SK-N-SH (cell line): ENCODE data around the gene FLAD1. TPM values are rescaled to one million over a fixed set of nuclear protein-coding genes. Genes with fewer than 3 reads are reported as not detected.
A peak's percentile ranks its signal among the peaks of the same experiment; 100 is the strongest.

Source experiments
- CTCF ChIA-PET: fragments of 300-600, 350-600 bp; formaldehyde crosslinking; extraction: SDS; loops from one replicate; lab custom pipeline; 2021; lab: Yijun Ruan, JAX
- POLR2A ChIA-PET: fragments of 350-600 bp; sonication (Branson Sonifier 250); formaldehyde crosslinking; extraction: SDS; loops from one replicate; lab custom pipeline; 2020; ENCODE audit warnings: antibody characterized with exemption, inconsistent platforms; lab: Yijun Ruan, JAX
- DNase-seq: peaks from one replicate; pipeline ENCODE4 v3.0.0; 2012
- H2AFZ ChIP-seq: fragments of 200-600 bp; sonication (generic); 2 replicates; pipeline ENCODE4 v1.8.1; 2016; ENCODE audit warnings: antibody characterized with exemption, mild to moderate bottlenecking, low read depth
- H3F3A ChIP-seq: fragments of 200-600 bp; sonication (generic); replicated peaks from 2 replicates; pipeline ENCODE3; 2016; ENCODE audit warnings: antibody characterized with exemption, mild to moderate bottlenecking; ENCODE audit not compliant: insufficient read depth
- H3K27ac ChIP-seq, 2 experiments: fragments of 200-500 bp in 1 of 2; fragments of 200-600 bp in 1 of 2; sonication (Bioruptor generic) in 1 of 2; sonication (generic), shearing (Covaris generic) in 1 of 2; 2 replicates each; pipeline versions ENCODE4 v1.5.1 to v1.6.1; 2014 to 2016; ENCODE audit warnings: low read depth in 2 of 2, inconsistent platforms in 1 of 2, low read length in 1 of 2, mild to moderate bottlenecking in 1 of 2, mixed read lengths in 1 of 2
- H3K27me3 ChIP-seq: fragments of 200-600 bp; sonication (generic), shearing (Covaris generic); 2 replicates; pipeline ENCODE4 v1.6.1; 2016; ENCODE audit warnings: mixed run types; ENCODE audit not compliant: insufficient read depth
- H3K36me3 ChIP-seq, 2 experiments: fragments of 200-500 bp in 1 of 2; fragments of 200-600 bp in 1 of 2; sonication (Bioruptor generic) in 1 of 2; sonication (generic) in 1 of 2; replicated peaks in 1 of 2; 2 replicates each; pipeline versions ENCODE3 to v1.5.1; 2014 to 2016; ENCODE audit warnings: low read length in 1 of 2, mild to moderate bottlenecking in 1 of 2; ENCODE audit not compliant: insufficient read depth in 2 of 2, control insufficient read depth in 1 of 2
- H3K4me1 ChIP-seq, 2 experiments: fragments of 200-500 bp in 1 of 2; fragments of 200-600 bp in 1 of 2; sonication (Bioruptor generic) in 1 of 2; sonication (generic), shearing (Covaris generic) in 1 of 2; 2 replicates each; pipeline versions ENCODE4 v1.5.1 to v1.6.1; 2014 to 2016; ENCODE audit warnings: low read depth in 1 of 2, low read length in 1 of 2, mixed run types in 1 of 2; ENCODE audit not compliant: insufficient read depth in 2 of 2, control insufficient read depth in 1 of 2
- H3K4me2 ChIP-seq: fragments of 200-600 bp; sonication (generic), shearing (Covaris generic); 2 replicates; pipeline ENCODE4 v1.6.1; 2017; ENCODE audit warnings: mixed run types
- H3K4me3 ChIP-seq, 2 experiments: fragments of 200-500 bp in 1 of 2; fragments of 200-600 bp in 1 of 2; sonication (Bioruptor generic) in 1 of 2; sonication (generic), shearing (Covaris generic) in 1 of 2; 2 replicates each; pipeline versions ENCODE4 v1.5.1 to v1.8.1; 2014 to 2016; ENCODE audit warnings: low read depth in 2 of 2, inconsistent platforms in 1 of 2, low read length in 1 of 2, mild to moderate bottlenecking in 1 of 2, mixed read lengths in 1 of 2, moderate library complexity in 1 of 2
- H3K79me2 ChIP-seq: fragments of 200-600 bp; sonication (generic); 2 replicates; pipeline ENCODE4 v1.8.1; 2017; ENCODE audit warnings: mild to moderate bottlenecking; ENCODE audit not compliant: insufficient read depth
- H3K9ac ChIP-seq: fragments of 200-600 bp; sonication (generic); 2 replicates; pipeline ENCODE4 v1.6.1; 2017; ENCODE audit warnings: mixed run types
- H3K9me2 ChIP-seq: fragments of 200-600 bp; sonication (generic); 2 replicates; pipeline ENCODE4 v1.6.1; 2017; ENCODE audit warnings: mixed run types
- H3K9me3 ChIP-seq: fragments of 200-600 bp; sonication (generic); 2 replicates; pipeline ENCODE4 v1.6.1; 2017; ENCODE audit warnings: mixed run types, mild to moderate bottlenecking, moderate library complexity
- H4K20me1 ChIP-seq: fragments of 200-600 bp; sonication (generic); 2 replicates; pipeline ENCODE4 v1.6.1; 2017; ENCODE audit warnings: mild to moderate bottlenecking, mixed run types; ENCODE audit not compliant: insufficient read depth
- CHD2 ChIP-seq: fragments of 150-350 bp; IDR thresholded peaks from 2 replicates; pipeline ENCODE4 v1.6.1; 2018; ENCODE audit warnings: low read length; ENCODE audit not compliant: partially characterized antibody
- CTCF ChIP-seq: fragments of 200-600 bp; sonication (generic); IDR thresholded peaks from 2 replicates; pipeline ENCODE4 v1.6.1; 2017; ENCODE audit warnings: antibody characterized with exemption, mild to moderate bottlenecking, moderate library complexity
- ELF1 ChIP-seq: IDR thresholded peaks from 2 replicates; pipeline ENCODE4 v1.4.0; 2012
- FOSL2 ChIP-seq: IDR thresholded peaks from 2 replicates; pipeline ENCODE4 v1.4.0; 2012; ENCODE audit warnings: low read depth, mild to moderate bottlenecking, moderate library complexity, borderline replicate concordance
- GABPA ChIP-seq: IDR thresholded peaks from 2 replicates; pipeline ENCODE4 v1.4.0; 2012; ENCODE audit warnings: low read depth, mild to moderate bottlenecking
- MXI1 ChIP-seq: IDR thresholded peaks from 2 replicates; pipeline ENCODE4 v1.6.1; 2012; ENCODE audit warnings: mild to moderate bottlenecking, low read depth, low read length, improper control_type of control experiment
- NRF1 ChIP-seq: IDR thresholded peaks from 2 replicates; pipeline ENCODE4 v1.6.1; 2012; ENCODE audit warnings: low read depth, mild to moderate bottlenecking, low read length
- PBX3 ChIP-seq: IDR thresholded peaks from 2 replicates; pipeline ENCODE4; 2012
- POLR2AphosphoS5 ChIP-seq: IDR thresholded peaks from 2 replicates; pipeline ENCODE4 v1.6.1; 2012; ENCODE audit warnings: low read depth, low read length
- RFX5 ChIP-seq: IDR thresholded peaks from 2 replicates; pipeline ENCODE4 v1.6.1; 2012; ENCODE audit warnings: mild to moderate bottlenecking, improper control_type of control experiment, low read length
- SIN3A ChIP-seq: IDR thresholded peaks from 2 replicates; pipeline ENCODE4 v1.6.1; 2012; ENCODE audit warnings: low read depth, mild to moderate bottlenecking, low read length, moderate library complexity, borderline replicate concordance
- TAF1 ChIP-seq: IDR thresholded peaks from 2 replicates; pipeline ENCODE4 v1.6.1; 2012; ENCODE audit warnings: low read depth, mild to moderate bottlenecking, low read length, moderate library complexity, borderline replicate concordance
- TCF12 ChIP-seq: IDR thresholded peaks from 2 replicates; pipeline ENCODE4 v1.4.0; 2012
- TEAD4 ChIP-seq: IDR thresholded peaks from 2 replicates; pipeline ENCODE4 v1.4.0; 2012; ENCODE audit warnings: mild to moderate bottlenecking, borderline replicate concordance; ENCODE audit not compliant: insufficient read depth
- WGBS: methylation state at CpG from one replicate; pipeline ENCODE4 v1.1.6; 2017; ENCODE audit warnings: low lambda C conversion rate; 5-methylcytosine and 5-hydroxymethylcytosine counted together
- polyA plus RNA-seq, 3 experiments: library from polyadenylated mRNA; depleted of rRNA; stranded (reverse); fragments of >200 nt; gene quantifications; 2 replicates each; pipeline ENCODE4 v1.2.3, GENCODE V29; 2012
- TF ChIP-seq, protein P1 (sequence below): IDR thresholded peaks from 2 replicates; pipeline ENCODE4 v1.4.0; 2012; ENCODE audit warnings: low read depth
- TF ChIP-seq, protein P2 (sequence below): IDR thresholded peaks from 2 replicates; pipeline ENCODE4 v1.6.1; 2012; ENCODE audit warnings: mild to moderate bottlenecking, low read depth, low read length, moderate library complexity
- TF ChIP-seq, protein P3 (sequence below): fragments of 150-350 bp; IDR thresholded peaks from 2 replicates; pipeline ENCODE4 v1.6.1; 2016; ENCODE audit warnings: mild to moderate bottlenecking, low read depth, low read length

FLAD1 gene
- polyA plus RNA-seq, 1 of the 3 experiments (the other 2 are of a cell fraction): 50.8 TPM

DNA sequence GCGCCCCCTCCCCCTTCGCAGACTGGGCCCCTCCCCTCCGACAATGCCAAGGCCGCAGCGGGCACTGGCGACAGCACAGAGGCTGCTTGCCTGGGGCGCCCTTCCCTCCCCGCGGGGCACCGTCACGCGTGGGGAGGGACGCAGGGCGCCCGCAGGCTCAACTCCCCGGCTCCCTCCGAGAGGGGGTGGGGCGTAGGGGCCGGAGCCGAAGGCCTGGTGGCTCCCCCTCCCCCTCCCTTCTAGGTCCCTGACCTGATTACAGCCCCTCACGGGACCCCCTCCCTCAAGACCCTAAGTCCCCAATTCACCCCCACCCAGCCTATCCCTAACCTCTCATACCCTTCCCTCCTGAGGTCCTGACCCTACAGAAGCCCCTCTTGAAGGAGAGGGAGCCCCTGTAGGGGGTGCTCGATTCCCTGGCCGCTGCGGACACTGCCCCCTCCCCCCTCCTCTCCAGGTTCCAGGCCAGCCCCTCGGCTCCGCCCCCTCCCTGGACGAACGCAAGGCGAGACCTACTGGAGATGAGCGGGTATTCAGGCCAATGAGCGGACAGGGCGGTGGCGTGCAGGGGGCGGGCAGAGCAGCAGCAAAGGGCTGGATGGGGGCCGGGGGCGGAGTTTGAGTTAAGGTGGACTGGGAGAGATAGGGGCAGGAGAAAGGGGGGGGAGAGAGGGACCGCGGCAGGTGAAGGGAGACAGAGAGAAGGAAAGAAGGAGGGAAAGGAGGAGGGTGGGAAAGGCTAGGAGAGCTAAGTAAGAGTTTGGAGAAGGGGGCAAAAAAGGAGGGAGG, 18.7 kb downstream of the FLAD1 start:
- Histone ChIP-seq H2AFZ (peak overlapping the region; percentile 59; the same call in 1 of the 2 replicates), H3K9me2 (no peaks in the 10 kb centered on the region), H3K79me2 (peaks cover 35% of the 10 kb centered on the region), H3F3A (peaks cover 27% of the 10 kb centered on the region), H3K9ac (peak overlapping the region; percentile 76), H3K4me2 (peak overlapping the region; percentile 96), H3K27me3 (no peaks in the 10 kb centered on the region), H3K9me3 (no peaks in the 10 kb centered on the region), H4K20me1 (no peaks in the 10 kb centered on the region), H3K4me1 (peaks cover 19 to 33% of the 10 kb centered on the region in 2 experiments), H3K36me3 (peaks cover 0 to 5% of the 10 kb centered on the region in 2 experiments), H3K4me3 (peak overlapping the region; percentile 57 to 71), H3K27ac (peak overlapping the region; percentile 92 to 96)
- TF ChIP-seq SIN3A (peak; percentile 21; the same call in 1 of the 2 replicates), CTCF (peak; percentile 69), CHD2 (peak; percentile 90), PBX3 (peak; percentile 98), MXI1 (peak; percentile 69), POLR2AphosphoS5 (peak; percentile 41; the same call in 1 of the 2 replicates), FOSL2 (no peak), TEAD4 (no peak), RFX5 (no peak), TCF12 (0 out of 2 replicates have a peak, but pooled peaks have one; percentile 4), TAF1 (peak; percentile 50; the same call in 1 of the 2 replicates), ELF1 (peak; percentile 25), GABPA (0 out of 2 replicates have a peak, but pooled peaks have one; percentile 22), NRF1 (no peak)
- TF ChIP-seq, protein P1, sequence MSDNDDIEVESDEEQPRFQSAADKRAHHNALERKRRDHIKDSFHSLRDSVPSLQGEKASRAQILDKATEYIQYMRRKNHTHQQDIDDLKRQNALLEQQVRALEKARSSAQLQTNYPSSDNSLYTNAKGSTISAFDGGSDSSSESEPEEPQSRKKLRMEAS: peak; percentile 4; the same call in 1 of the 2 replicates
- TF ChIP-seq, protein P2, sequence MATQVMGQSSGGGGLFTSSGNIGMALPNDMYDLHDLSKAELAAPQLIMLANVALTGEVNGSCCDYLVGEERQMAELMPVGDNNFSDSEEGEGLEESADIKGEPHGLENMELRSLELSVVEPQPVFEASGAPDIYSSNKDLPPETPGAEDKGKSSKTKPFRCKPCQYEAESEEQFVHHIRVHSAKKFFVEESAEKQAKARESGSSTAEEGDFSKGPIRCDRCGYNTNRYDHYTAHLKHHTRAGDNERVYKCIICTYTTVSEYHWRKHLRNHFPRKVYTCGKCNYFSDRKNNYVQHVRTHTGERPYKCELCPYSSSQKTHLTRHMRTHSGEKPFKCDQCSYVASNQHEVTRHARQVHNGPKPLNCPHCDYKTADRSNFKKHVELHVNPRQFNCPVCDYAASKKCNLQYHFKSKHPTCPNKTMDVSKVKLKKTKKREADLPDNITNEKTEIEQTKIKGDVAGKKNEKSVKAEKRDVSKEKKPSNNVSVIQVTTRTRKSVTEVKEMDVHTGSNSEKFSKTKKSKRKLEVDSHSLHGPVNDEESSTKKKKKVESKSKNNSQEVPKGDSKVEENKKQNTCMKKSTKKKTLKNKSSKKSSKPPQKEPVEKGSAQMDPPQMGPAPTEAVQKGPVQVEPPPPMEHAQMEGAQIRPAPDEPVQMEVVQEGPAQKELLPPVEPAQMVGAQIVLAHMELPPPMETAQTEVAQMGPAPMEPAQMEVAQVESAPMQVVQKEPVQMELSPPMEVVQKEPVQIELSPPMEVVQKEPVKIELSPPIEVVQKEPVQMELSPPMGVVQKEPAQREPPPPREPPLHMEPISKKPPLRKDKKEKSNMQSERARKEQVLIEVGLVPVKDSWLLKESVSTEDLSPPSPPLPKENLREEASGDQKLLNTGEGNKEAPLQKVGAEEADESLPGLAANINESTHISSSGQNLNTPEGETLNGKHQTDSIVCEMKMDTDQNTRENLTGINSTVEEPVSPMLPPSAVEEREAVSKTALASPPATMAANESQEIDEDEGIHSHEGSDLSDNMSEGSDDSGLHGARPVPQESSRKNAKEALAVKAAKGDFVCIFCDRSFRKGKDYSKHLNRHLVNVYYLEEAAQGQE: no peak
- TF ChIP-seq, protein P3, sequence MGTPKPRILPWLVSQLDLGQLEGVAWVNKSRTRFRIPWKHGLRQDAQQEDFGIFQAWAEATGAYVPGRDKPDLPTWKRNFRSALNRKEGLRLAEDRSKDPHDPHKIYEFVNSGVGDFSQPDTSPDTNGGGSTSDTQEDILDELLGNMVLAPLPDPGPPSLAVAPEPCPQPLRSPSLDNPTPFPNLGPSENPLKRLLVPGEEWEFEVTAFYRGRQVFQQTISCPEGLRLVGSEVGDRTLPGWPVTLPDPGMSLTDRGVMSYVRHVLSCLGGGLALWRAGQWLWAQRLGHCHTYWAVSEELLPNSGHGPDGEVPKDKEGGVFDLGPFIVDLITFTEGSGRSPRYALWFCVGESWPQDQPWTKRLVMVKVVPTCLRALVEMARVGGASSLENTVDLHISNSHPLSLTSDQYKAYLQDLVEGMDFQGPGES: peak; percentile 63
- WGBS: 1% methylated on average over 18 of the region's 38 CpGs
- DNase-seq: peak; percentile 96
- CTCF ChIA-PET: interaction anchor here (0.8 to 14.0 kb wide), 15 partner anchors 13 to 171 kb away, joined by 3 to 640 read pairs (median 4); partner anchors contain the start of genes ADAM15, CKS1B, DCST1 and DCST2
- POLR2A ChIA-PET: interaction anchor here (0.9 to 1.2 kb wide), 3 partner anchors 18 to 41 kb away, joined by 3 to 8 read pairs (median 5); partner anchors contain the start of genes PYGO2 and SHC1
